B cell (primary cell): Measurements from ENCODE around the gene GPR152.

Experiments
- CTCF ChIP-seq: fragments of 200-600 bp; IDR thresholded peaks from one replicate; pipeline ENCODE4 v1.8.0; 2022; ENCODE audit warnings: antibody characterized with exemption, mild to moderate bottlenecking
- EZH2 ChIP-seq: IDR thresholded peaks from 2 replicates; pipeline ENCODE4 v1.6.1; 2012; ENCODE audit warnings: borderline replicate concordance, low read depth, mild to moderate bottlenecking, moderate library complexity, low read length; ENCODE audit not compliant: insufficient read depth, poor library complexity, severe bottlenecking

- TF ChIP-seq CTCF, result no peak
- TF ChIP-seq EZH2, result no peak
Measured at GRCh38 chr11:67406969-67407687, 45.4 kb downstream of the GPR152 start.
